Breast epithelium (tissue), 3 donors: ENCODE results near the gene PTPN4.

ENCODE experiments used
- POLR2A ChIP-seq: fragments of 450-650 bp; IDR thresholded peaks from one replicate; pipeline ENCODE4 v1.6.1; 2016; ENCODE audit warnings: antibody characterized with exemption, mild to moderate bottlenecking, moderate library complexity
- POLR2AphosphoS5 ChIP-seq, 3 donors: sonication (generic); formaldehyde crosslinking; IDR thresholded peaks; one replicate each; pipeline ENCODE4 v1.6.1; 2017; ENCODE audit warnings: antibody characterized with exemption in 3 of 3
- TF ChIP-seq, protein P1 (sequence below), 3 donors: fragments of 450-650 bp; IDR thresholded peaks; one replicate each; pipeline ENCODE4 v1.5.1; 2016 to 2017; ENCODE audit warnings: antibody characterized with exemption in 3 of 3, mild to moderate bottlenecking in 3 of 3, moderate library complexity in 3 of 3

DNA sequence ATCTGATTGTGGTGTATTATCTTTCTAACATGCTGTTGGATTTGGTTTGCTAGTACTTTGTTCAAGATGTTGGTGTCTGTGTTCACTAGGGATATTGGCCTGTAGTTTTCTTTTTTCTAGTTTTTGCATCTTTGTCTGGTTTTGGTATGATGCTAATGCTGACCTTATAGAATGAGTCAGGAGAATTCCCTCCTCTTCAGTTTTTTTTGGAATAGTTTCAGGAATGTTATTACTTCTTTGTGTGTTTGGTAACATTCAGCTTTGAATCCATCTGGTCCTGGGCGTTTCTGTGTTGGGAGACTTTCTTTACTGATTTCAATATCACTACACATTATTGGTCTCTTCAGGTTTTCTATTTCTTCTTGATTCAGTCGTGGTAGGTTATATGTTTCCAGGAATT lies 129.0 kb downstream of the PTPN4 start:
- TF ChIP-seq, protein P1, sequence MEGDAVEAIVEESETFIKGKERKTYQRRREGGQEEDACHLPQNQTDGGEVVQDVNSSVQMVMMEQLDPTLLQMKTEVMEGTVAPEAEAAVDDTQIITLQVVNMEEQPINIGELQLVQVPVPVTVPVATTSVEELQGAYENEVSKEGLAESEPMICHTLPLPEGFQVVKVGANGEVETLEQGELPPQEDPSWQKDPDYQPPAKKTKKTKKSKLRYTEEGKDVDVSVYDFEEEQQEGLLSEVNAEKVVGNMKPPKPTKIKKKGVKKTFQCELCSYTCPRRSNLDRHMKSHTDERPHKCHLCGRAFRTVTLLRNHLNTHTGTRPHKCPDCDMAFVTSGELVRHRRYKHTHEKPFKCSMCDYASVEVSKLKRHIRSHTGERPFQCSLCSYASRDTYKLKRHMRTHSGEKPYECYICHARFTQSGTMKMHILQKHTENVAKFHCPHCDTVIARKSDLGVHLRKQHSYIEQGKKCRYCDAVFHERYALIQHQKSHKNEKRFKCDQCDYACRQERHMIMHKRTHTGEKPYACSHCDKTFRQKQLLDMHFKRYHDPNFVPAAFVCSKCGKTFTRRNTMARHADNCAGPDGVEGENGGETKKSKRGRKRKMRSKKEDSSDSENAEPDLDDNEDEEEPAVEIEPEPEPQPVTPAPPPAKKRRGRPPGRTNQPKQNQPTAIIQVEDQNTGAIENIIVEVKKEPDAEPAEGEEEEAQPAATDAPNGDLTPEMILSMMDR (IDR thresholded peaks at IDR 0.05), result no peak
- TF ChIP-seq POLR2A, result no peak
- no peak for TF ChIP-seq POLR2AphosphoS5 (IDR thresholded peaks at IDR 0.05)
